Superior temporal gyrus (tissue), 1 donor: ENCODE data around the gene NTMT1.
A peak's percentile ranks its signal among the peaks of the same experiment; 100 is the strongest.

Source experiments
- DNase-seq: peaks from one replicate; pipeline ENCODE4 v3.0.0-alpha.2; 2016; ENCODE audit errors: extremely low spot score

Gene NTMT1

GRCh38 chr9:129597355-129598088 lies 28.4 kb upstream of the NTMT1 start:
- no peak for DNase-seq

DNA sequence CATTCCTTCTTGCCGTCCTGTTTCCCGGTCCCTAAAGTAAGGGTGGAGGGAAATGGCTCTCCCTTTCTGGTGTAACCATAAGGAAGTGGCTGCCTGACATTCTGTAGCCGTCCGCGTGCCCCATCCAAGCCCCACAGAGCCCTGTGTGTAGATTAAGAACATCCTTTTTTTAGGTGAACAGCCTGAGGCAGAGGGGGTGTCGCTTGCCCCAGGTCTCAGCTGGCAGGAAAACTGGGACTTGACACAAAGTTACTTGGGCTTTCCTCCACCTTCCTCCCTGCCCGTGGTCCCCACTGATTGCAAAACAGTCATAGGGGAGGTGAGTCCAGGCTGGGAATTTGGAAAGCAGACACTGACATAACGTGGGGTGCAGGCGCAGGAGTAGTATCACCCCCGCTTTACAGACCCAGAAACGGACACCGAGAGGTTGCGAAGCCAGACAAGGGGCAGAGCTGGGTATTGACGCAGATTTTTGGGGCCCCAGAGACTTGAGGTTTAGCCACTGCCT lies 27.8 kb upstream of the NTMT1 start:
- no peak for DNase-seq

DNA sequence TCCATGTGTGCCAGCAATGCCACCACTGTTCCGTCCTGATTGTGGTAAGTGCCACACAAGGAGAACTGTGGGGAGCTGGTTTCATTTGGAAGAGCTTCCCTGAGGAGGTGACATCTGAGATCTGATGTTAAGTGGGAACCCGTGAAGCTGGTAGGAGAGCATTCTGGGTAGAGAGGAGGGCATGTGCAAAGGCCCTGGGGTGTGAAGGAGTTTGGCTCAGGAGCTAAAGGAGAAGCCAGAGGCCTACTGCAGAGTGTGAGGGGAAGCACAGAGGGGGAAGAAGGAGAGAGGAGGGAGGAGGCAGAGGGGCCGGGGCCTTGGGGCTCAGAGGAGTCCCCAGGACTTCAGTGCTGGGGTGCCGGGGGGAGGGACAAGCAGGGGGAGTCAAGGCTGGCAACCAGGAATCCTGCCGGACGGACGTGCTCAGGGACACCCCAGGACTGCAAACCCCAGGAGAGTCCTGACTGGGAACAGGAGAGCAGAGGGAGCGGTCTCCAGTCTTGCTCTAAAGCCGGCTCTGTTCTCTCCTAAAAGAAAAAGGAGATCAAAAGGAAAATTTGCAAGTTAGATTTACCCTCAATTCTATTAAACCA lies 24.8 kb upstream of the NTMT1 start:
- no peak for DNase-seq

DNA sequence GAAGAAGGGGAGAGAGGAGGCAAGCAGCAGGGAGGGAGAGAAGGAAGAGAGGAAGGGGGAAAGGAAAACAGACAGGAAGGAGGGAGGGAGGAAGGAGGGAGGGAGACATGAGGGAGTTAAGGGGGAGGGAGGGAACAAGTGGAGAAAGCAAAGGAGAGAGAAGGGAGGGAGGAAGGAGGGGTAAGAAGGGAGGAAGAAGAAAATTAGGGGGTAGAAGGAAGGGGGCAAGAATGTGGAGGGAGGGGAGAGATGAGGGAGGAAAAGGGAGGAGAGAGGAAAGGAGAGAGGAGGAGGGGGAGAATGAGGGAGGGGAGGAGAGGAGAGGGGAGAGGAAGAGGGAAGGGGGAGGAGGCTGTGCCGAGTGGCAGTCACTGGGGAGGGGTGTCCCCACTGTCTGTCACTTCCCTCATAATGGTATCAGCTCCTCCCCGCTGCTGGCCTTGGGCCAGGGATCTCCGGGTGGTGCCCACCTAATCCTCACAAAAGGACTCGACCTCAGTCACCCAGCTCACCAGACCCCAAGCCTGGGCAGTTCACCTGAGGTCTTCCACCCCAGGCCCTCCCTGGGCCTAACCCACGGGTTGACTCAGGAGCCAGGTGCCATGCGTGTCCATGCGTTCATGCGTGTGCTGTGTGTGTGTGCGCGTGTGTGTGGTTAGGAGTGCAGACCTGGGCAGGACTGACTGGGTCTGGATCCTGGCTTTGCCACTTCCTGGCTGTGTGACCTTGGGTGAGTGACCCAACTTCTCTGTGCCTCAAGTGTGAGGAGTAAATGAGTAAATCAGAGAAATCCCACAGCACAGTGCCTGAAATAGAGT lies 23.2 kb upstream of the NTMT1 start:
- DNase-seq, result no peak

DNA sequence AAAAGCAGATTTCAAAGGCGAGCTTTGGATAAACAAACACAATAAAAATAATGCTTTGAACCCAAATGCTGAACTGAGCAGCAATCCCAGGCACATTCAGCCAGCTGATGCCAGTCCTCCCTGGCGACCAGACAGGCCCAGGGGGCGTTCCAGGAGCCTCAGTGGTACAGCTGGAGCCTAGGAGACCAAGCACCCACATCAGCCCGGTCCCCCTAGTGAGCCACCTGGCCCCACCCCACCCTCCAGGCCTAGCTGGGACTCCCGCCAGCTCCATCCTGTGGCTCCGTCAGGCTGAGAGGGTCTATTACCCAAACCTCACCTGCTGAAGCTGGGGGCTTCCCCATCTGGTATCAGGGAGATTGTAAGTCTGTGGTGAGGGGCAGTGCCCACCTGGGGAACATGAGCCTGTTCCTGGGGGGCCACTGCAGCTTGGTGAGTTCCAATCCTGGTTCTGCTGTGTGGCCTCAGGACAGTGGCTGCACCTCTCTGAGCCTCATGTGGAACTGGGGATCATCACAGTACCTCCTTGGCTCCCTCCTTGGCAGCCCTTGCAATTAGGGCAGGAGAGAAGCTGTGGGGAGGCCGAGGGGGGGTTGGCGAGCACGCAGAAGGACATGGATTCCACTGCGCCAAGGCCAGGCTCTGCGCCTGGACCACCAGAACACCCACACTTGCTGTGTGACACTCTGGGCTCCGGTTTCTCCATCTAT lies 21.8 kb upstream of the NTMT1 start:
- no peak for DNase-seq

GRCh38 chr9:129604766-129605163 lies 21.2 kb upstream of the NTMT1 start:
- DNase-seq, result no peak

DNA sequence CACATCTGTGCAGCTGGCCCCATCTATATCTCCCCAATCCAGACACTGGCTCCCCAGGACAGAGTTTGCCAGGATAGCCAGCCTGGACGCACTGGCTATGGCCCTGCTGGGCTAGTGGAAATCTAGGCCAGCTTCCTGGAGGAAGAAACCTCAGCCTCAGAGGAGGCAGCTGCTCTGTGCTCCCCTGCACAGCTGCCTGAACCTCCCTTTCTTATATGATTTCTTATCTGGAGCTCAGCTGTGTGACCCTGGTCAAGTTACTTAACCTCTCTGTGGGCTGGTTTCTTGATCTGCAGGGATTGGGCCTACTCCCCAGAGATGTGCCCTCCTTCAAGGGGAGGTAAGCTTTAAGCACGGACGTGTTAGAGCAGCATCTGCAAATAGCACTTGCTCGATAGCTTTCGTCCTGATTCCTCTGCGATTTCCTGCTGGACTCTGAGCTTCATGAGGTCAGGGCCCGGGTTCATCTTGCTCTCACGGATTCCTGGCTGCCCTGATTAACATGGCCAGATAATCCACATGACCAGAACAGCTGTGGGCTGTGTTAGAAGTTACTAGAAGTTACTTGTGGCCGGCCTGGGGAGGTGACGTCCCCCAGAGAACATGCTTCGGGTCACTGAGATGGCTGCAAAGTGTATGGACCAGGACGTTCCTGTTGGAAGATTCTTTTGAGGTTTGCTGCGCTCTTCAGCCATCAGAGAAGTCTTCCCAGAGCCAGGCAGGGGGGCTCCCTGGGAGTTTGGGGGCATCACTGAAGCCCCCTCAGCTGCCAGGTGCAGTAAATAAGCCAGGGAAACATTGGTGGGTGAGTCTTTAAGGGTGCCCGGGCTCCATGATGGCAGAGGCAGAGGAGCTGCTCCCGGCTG lies 19.6 kb upstream of the NTMT1 start:
- no peak for DNase-seq

- no peak for DNase-seq
Observed at GRCh38 chr9:129607027-129607387, 19.0 kb upstream of the NTMT1 start.

DNA sequence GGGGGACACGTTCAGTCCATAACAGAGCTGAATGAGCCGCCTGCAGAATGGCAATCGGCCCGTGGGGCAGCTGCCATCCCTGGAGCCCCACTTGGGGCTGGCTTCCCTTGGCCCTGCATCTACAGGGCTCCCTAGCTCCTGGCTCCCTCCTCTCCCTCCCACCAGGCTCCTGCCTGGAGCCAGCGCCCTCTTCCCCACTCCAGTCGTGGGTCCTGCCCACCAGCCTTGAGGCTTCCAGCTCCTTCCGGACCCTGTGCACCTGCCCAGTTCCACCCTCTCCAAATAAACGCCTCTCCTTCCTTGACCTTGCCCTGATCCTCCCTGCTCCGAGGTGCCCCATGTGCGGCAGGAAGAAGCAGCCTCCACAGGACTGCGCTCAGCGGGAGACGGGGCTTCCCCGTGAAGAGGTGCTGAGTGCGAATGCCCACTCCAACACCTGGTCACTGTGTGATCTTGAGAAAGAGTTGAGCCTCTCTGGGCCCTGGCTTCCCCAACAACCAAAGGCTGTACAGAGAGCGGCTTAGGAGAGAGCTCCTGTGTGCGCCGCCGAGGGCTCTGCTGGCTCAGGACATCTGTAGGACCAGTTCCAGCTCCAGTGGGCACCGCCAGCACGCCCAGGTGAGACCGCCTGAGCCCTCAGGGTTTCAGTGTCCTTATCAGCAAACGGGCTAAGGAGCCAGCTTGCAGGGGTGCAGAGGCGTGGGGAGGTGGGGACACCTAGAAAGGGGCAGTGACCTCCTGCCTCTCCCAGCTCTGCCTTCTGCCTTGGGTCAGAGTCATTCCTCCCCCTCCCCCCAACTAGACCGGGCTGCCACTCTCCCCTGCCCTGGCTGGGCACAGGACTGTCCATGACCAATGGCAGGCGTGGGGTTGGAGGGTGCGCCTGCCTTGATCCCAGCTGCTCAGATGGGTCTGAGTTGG lies 17.1 kb upstream of the NTMT1 start:
- no peak for DNase-seq

DNA sequence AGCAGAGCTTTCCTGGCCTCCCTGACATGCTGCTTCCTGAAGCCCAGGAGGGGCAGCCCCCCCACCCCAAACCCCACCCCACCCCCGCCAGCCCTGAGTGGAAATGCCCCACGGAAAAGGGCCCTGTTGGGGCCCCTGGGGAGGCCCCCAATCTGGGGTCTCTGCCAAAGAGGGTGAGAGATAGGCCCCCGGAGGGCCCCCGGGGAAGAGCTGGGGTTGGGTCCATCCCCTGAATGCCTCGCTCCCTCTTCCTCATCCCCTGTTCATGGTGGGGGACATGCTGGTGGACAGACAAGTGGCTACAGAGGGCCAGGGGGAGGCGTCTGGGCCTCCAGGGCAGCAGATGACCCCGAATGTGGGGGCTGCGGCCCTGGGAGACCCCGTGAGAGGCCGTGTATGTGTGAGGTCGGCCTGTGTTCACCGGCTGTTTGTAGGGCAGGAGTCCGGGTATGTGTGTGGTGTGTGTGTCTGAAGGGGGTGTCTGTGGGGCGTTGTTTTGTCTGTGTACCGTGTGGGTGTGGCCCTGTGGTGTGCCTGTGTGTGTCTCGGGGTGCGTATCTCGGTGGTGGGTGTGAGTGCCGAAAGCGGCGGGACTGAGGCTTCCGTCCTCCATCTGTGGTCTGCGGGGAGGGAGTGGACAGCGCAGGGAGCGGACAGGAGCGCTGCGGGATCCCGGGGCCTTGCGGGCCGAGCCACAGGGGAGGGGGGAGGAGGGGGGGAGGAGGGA lies 16.3 kb upstream of the NTMT1 start:
- no peak for DNase-seq

DNA sequence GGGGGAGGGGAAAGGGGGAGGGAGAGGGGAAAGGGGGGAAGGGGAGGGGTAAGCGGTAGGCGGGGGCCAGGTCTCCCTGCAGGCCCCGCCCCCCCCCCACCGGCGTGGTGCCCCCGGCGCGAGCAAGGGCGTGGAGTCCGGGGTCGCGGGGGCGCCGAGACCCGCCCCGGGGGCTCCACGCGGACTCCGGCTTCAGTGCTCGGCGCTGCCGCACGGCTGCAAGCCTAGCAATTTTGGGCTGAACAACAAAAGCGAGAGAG lies 15.8 kb upstream of the NTMT1 start:
- DNase-seq, result no peak

DNA sequence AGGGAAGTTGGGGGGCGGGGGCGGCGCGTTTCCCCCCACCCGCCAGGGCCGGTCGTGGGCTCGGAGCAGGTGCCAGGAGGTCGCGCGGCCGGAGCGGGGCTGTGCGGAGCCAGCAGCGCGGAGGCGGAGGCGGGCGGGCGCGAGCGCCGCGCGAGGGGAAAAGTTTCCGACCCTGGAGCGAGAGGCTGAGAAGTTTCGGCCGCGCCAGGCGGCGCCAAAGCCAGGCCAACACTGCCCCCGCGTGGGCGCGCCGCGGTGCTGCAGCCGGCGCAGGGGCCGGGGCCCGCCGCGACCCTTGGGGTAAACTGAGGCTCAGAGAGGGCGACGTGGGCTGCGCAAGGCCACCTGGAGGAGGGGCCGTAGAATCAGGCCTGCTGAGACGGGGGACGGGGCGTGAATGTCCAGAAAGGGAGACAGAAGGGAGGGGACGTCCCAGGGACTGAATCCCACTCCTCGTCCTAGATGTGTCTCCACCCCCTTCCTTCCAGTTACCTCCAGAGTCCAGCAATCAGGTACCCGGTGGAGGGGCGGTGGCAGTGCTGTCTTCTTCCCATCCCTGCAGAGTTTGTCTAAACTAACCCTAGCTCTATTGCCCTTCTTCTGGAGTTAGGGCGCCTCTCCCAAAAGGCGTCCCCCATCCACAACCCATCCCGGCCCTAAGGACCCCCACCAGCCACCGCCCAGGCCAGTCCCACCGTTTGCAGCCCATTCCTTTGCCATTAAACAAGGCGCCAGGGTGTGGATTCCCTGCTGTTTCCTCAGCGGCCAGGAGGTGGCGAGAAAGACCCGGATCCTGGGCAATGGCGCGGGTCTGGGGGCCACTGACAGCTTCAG lies 15.3 kb upstream of the NTMT1 start:
- DNase-seq, result peak; percentile 81

- no peak for DNase-seq
Observed at GRCh38 chr9:129611307-129611800, 14.6 kb upstream of the NTMT1 start.

GRCh38 chr9:129612123-129612522 lies 13.8 kb upstream of the NTMT1 start:
- DNase-seq, result no peak

- no peak for DNase-seq
Observed at GRCh38 chr9:129612815-129613519, 13.0 kb upstream of the NTMT1 start.

DNA sequence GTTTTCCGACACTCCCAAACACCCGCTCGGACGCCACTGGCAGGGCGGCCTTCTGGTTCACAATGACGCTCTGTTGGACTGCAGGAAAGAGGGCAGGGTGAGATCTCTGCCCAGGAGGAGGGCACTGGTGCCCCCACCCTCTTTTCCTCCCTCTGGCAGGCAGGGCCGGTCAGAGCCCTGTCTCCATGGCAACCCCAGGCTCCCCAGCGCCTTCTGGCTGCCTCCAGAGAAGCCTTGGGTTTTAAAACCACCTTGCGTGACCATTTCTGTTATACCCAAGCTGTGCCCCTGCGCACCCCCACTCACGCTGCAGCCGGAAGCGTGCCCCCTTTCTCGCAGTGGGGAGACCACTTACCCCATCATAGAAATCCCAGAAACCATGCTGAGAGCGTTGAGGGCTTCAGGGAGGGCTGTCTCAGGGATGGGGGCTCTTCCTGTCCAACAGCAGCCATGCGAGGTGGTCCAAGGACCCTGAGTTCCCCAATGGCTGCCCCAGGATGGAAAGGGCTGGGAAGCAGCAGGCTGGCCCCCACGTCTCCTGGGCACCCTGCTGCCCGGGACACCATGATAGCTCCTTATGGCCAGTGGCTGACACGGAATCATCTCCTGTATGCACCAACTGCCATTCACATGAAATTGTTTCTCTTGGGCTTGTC lies 12.3 kb upstream of the NTMT1 start:
- DNase-seq, result peak; percentile 89

DNA sequence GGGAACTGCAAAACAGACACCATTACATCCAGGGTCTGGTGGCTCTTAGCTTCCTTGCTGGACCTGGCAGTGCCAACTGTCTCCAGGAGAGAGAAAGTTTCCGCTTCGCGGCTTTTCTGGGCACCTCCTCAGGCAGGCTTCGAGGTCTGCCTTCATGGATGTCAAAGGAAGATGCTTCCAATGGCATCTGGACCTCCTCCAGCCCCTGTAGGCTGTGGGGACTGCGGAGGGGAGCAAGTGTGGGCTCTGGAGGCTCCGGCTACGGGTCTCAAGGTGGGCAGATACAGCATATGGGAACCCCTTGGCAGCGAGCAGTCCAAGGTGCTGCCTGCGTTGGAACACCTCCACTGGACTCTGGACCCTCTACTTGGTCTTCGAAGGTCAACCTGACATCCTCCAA lies 11.0 kb upstream of the NTMT1 start:
- no peak for DNase-seq
